Endothelial cell of umbilical vein (primary cell): Measurements from ENCODE around the gene TNFAIP1. TPM values are rescaled to one million over a fixed set of nuclear protein-coding genes. Genes with fewer than 3 reads are reported as not detected.

Source experiments
- BruUV-seq: library from RNA; stranded (reverse); fragments of 400-500 nt; replicated peaks from 2 replicates; lab custom pipeline; 2021; lab: Mats Ljungman, UMichigan
- CTCF ChIA-PET: fragments of 300-600, 350-600 bp; sonication (Branson Sonifier 250); formaldehyde crosslinking; loops from one replicate; lab custom pipeline; 2021; ENCODE audit warnings: antibody characterized with exemption, inconsistent platforms; lab: Charles Lee
- POLR2A ChIA-PET: fragments of 300-600, 350-600 bp; sonication (Branson Sonifier 250); formaldehyde crosslinking; loops from one replicate; lab custom pipeline; 2021; ENCODE audit warnings: antibody characterized with exemption, inconsistent platforms; lab: Charles Lee
- DNase-seq: peaks from one replicate; pipeline ENCODE4 v3.0.0-alpha.2; 2011; ENCODE audit warnings: low read depth, low spot score
- FAIRE-seq: peaks from 2 replicates; lab custom pipeline; 2011; peaks lifted over from hg19 to GRCh38; lab: Jason Lieb, UNC
- H2AFZ ChIP-seq: 2 replicates; pipeline ENCODE4 v1.6.0; 2012; ENCODE audit warnings: low read depth, low read length, control low read depth, inconsistent platforms
- H3K27ac ChIP-seq: 2 replicates; pipeline ENCODE4 v1.5.1; 2011; ENCODE audit warnings: low read depth, mild to moderate bottlenecking, control low read depth, low read length, moderate library complexity; ENCODE audit not compliant: insufficient read depth
- H3K27me3 ChIP-seq, 2 experiments: 2 replicates each; pipeline versions ENCODE4 v1.6.0 to v1.6.1; 2011; ENCODE audit warnings: low read length in 2 of 2, mixed read lengths in 1 of 2; ENCODE audit not compliant: control insufficient read depth in 2 of 2, insufficient read depth in 2 of 2
- H3K36me3 ChIP-seq, 2 experiments: 2 replicates in 1 of 2; 3 replicates in 1 of 2; pipeline ENCODE4 v1.5.1; 2011; ENCODE audit warnings: low read length in 2 of 2, mild to moderate bottlenecking in 1 of 2, moderate library complexity in 1 of 2; ENCODE audit not compliant: control insufficient read depth in 2 of 2, insufficient read depth in 2 of 2; ENCODE audit errors: extremely low read depth in 1 of 2
- H3K4me1 ChIP-seq: 3 replicates; pipeline ENCODE4 v1.5.1; 2011; ENCODE audit warnings: mild to moderate bottlenecking, low read length; ENCODE audit not compliant: control insufficient read depth, insufficient read depth; ENCODE audit errors: extremely low read depth
- H3K4me2 ChIP-seq: 2 replicates; pipeline ENCODE4 v1.6.1; 2011; ENCODE audit warnings: low read length, control low read depth, mixed read lengths; ENCODE audit not compliant: insufficient read depth
- H3K4me3 ChIP-seq, 3 experiments: fragments of 200-600 bp in 1 of 3; sonication (generic), shearing (Covaris generic) in 1 of 3; replicated peaks in 1 of 3; 2 replicates each; pipeline ENCODE4 v1.5.1; 2011 to 2016; ENCODE audit warnings: control low read depth in 3 of 3, low read length in 3 of 3, mild to moderate bottlenecking in 2 of 3, inconsistent platforms in 1 of 3, low read depth in 1 of 3, moderate library complexity in 1 of 3; ENCODE audit not compliant: insufficient read depth in 1 of 3
- H3K79me2 ChIP-seq: 2 replicates; pipeline ENCODE4 v1.6.0; 2012; ENCODE audit warnings: low read length, inconsistent platforms; ENCODE audit not compliant: control insufficient read depth, insufficient read depth
- H3K9ac ChIP-seq: replicated peaks from 2 replicates; pipeline ENCODE3; 2011; ENCODE audit warnings: low read length, control low read depth; ENCODE audit not compliant: insufficient read depth; ENCODE audit errors: extremely low read depth
- H3K9me1 ChIP-seq: replicated peaks from 3 replicates; pipeline ENCODE4 v1.6.0; 2011; ENCODE audit warnings: mild to moderate bottlenecking, low read length; ENCODE audit not compliant: control insufficient read depth, insufficient read depth; ENCODE audit errors: extremely low read depth
- H3K9me3 ChIP-seq: replicated peaks from 2 replicates; pipeline ENCODE4 v1.5.1; 2012; ENCODE audit warnings: low read length, inconsistent platforms; ENCODE audit not compliant: control insufficient read depth, insufficient read depth
- H4K20me1 ChIP-seq: replicated peaks from 2 replicates; pipeline ENCODE3; 2011; ENCODE audit warnings: mild to moderate bottlenecking, low read length; ENCODE audit not compliant: control insufficient read depth, insufficient read depth; ENCODE audit errors: extremely low read depth
- EZH2 ChIP-seq: IDR thresholded peaks from 2 replicates; pipeline ENCODE4 v1.6.1; 2012; ENCODE audit warnings: borderline replicate concordance, low read depth, mild to moderate bottlenecking, moderate library complexity, low read length, inconsistent platforms; ENCODE audit not compliant: severe bottlenecking
- FOS ChIP-seq: IDR thresholded peaks from 2 replicates; pipeline ENCODE4 v1.6.1; 2011; ENCODE audit warnings: mild to moderate bottlenecking, low read length, moderate library complexity, borderline replicate concordance; ENCODE audit not compliant: insufficient read depth
- GATA2 ChIP-seq: IDR thresholded peaks from 2 replicates; pipeline ENCODE4 v1.7.0; 2011; ENCODE audit warnings: low read depth, mild to moderate bottlenecking, moderate library complexity, mixed read lengths, low read length; ENCODE audit not compliant: insufficient read length, insufficient read depth
- JUN ChIP-seq: IDR thresholded peaks from 2 replicates; pipeline ENCODE4 v1.6.1; 2011; ENCODE audit warnings: borderline replicate concordance, low read depth; ENCODE audit not compliant: insufficient read length, insufficient read depth
- MYC ChIP-seq: IDR thresholded peaks from one replicate; pipeline ENCODE4 v1.6.1; 2011; ENCODE audit warnings: mild to moderate bottlenecking, low read depth, low read length
- POLR2A ChIP-seq: IDR thresholded peaks from 2 replicates; pipeline ENCODE4 v1.6.1; 2012; ENCODE audit warnings: low read depth, mild to moderate bottlenecking, control low read depth, low read length
- POLR2AphosphoS5 ChIP-seq: IDR thresholded peaks from 2 replicates; pipeline ENCODE4 v1.6.1; 2012; ENCODE audit warnings: low read depth, mild to moderate bottlenecking, control low read depth, low read length, moderate library complexity; ENCODE audit not compliant: insufficient read depth
- dilution Hi-C: fragments of 300-500 bp; cut with MboI; formaldehyde crosslinking; loops from one replicate; pipeline ENCODE4 v1.15.0; 2019; ENCODE audit warnings: low sequenced_read_pairs; ENCODE audit not compliant: extremely low pct_ligation_motif_present
- intact Hi-C: fragments of 100-400 bp; cut with micrococcal nuclease; formaldehyde crosslinking; loops from one replicate; pipeline ENCODE4 v1.10.0; 2022
- polyA plus RNA-seq, 4 experiments: library from polyadenylated mRNA; depleted of rRNA in 3 of 4; stranded (reverse) in 3 of 4; unstranded in 1 of 4; fragments of >200 nt; gene quantifications; 2 replicates each; pipeline versions ENCODE4 v1.2.1 to v1.2.3, GENCODE V29; 2011 to 2012; ENCODE audit warnings: missing spikeins in 1 of 4
- total RNA-seq: library from RNA; stranded (reverse); gene quantifications from 2 replicates; pipeline ENCODE4 v1.2.3, GENCODE V29; 2021
- TF ChIP-seq, protein P1 (sequence below): IDR thresholded peaks from 2 replicates; pipeline ENCODE4 v1.6.1; 2011; ENCODE audit not compliant: insufficient read depth, insufficient read length
- TF ChIP-seq, protein P2 (sequence below), 2 donors: IDR thresholded peaks; 1 replicate in 1 of 2; 2 replicates in 1 of 2; pipeline ENCODE4 v1.5.1; 2011; ENCODE audit warnings: low read length in 2 of 2, mild to moderate bottlenecking in 2 of 2, moderate library complexity in 2 of 2, control low read depth in 1 of 2, inconsistent platforms in 1 of 2, low read depth in 1 of 2; ENCODE audit not compliant: insufficient read depth in 1 of 2; ENCODE audit errors: extremely low read depth in 1 of 2

The TNFAIP1 gene
- total and polyA plus RNA-seq, 2 donors (not counting 3 experiments of a cell fraction or from before 2014, with no cell fraction given) = 85.7 to 89.6 TPM

DNA sequence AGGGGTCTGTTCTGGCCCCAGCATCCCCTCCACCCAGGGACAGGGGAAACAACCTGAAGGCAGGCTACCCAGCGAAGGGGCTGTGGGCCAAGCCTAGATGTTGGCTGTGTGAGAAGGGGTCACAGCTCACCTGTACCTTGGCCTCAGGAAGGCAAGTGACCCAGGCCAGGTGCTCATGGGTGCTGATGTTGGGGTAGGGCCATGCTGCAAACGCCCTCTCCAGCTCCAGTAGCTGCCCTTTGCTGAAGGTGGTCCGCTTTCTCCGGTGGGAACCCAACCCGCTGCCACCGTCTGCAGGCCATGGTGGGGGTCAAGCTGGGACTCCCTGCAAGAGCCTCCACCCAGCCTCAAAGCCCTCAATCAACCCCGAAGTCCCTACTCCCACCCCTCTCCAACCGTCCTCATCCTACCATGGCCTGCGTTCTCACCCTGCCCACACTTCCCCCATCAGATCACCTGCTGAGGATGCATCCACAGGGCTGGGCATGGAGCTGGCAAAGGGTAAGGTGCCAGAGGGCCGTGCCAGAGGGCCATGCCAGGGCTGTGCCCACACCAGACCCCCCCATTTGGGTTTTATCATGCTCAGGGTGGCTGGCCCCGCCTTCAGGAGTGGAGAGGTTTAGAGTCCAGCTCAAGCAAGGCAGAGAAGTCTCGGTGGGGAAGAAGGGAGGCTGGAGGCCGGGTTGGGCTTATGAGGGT lies 29.3 kb downstream of the TNFAIP1 start, which contains the start of gene SEBOX:
TSS of gene SEBOX (minus strand) at position 535 of the 699 bp plus-strand sequence. CDS start at position 487, 48 bp downstream.
- TF ChIP-seq MYC (no peak), POLR2A (no peak), EZH2 (no peak), POLR2AphosphoS5 (no peak), GATA2 (no peak), FOS (no peak), JUN (no peak)
- TF ChIP-seq, protein P1, sequence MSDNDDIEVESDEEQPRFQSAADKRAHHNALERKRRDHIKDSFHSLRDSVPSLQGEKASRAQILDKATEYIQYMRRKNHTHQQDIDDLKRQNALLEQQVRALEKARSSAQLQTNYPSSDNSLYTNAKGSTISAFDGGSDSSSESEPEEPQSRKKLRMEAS = no peak
- TF ChIP-seq, protein P2, sequence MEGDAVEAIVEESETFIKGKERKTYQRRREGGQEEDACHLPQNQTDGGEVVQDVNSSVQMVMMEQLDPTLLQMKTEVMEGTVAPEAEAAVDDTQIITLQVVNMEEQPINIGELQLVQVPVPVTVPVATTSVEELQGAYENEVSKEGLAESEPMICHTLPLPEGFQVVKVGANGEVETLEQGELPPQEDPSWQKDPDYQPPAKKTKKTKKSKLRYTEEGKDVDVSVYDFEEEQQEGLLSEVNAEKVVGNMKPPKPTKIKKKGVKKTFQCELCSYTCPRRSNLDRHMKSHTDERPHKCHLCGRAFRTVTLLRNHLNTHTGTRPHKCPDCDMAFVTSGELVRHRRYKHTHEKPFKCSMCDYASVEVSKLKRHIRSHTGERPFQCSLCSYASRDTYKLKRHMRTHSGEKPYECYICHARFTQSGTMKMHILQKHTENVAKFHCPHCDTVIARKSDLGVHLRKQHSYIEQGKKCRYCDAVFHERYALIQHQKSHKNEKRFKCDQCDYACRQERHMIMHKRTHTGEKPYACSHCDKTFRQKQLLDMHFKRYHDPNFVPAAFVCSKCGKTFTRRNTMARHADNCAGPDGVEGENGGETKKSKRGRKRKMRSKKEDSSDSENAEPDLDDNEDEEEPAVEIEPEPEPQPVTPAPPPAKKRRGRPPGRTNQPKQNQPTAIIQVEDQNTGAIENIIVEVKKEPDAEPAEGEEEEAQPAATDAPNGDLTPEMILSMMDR (IDR thresholded peaks at IDR 0.05; ENCODE audit: extremely low read depth in 1 of 2, insufficient read depth in 1 of 2, low read depth in 1 of 2, low read length in 2 of 2) = no peak
- H3K4me3 ChIP-seq = no peak within 1 kb of the TSS
- H3K9me1 ChIP-seq = no peaks in the 10 kb centered on the region
- no peak within 1 kb of the TSS for H3K9ac ChIP-seq
- DNase-seq (no peak), FAIRE-seq (no peak)
- no peaks in the 10 kb centered on the region for H3K27me3 ChIP-seq
- no peak within 1 kb of the TSS for H3K4me2 ChIP-seq
- H3K27ac ChIP-seq = no peak within 1 kb of the TSS
- BruUV-seq = no TSS peak
- intact Hi-C loops = no loop called here
- H3K4me1 ChIP-seq = no peaks in the 10 kb centered on the region
- ChIA-PET POLR2A (no interaction called here), CTCF (interaction anchor here (1.8 kb wide), 1 partner anchor 52 kb away, joined by 5 read pairs; no protein-coding TSS in a partner anchor)
- H3K9me3 ChIP-seq = no peaks in the 10 kb centered on the region
- no peaks in the 10 kb centered on the region for H3K79me2 ChIP-seq
- H2AFZ ChIP-seq = no peak within 1 kb of the TSS
- dilution Hi-C loops = no loop called here
- H4K20me1 ChIP-seq = no peaks in the 10 kb centered on the region
- peaks cover 11 to 24% of the 10 kb centered on the region in 2 experiments for H3K36me3 ChIP-seq
